Sigmoid colon (tissue), 4 donors: ENCODE results near the gene HSDL2.

Source experiments
- CTCF ChIP-seq, 4 experiments: fragments of 450-650 bp in 3 of 4; fragments of 200-600 bp in 1 of 4; IDR thresholded peaks; one replicate each; pipeline ENCODE4 v1.5.1; 2016 to 2019; ENCODE audit warnings: antibody characterized with exemption in 4 of 4, mild to moderate bottlenecking in 3 of 4, moderate library complexity in 2 of 4
- EP300 ChIP-seq, 4 donors: sonication (generic); formaldehyde crosslinking; IDR thresholded peaks; one replicate each; pipeline ENCODE4 v1.6.1; 2017; ENCODE audit warnings: antibody characterized with exemption in 4 of 4

- no peak for TF ChIP-seq CTCF (IDR thresholded peaks at IDR 0.05)
- no peak for TF ChIP-seq EP300 (IDR thresholded peaks at IDR 0.05)
These were observed 31.7 kb downstream of the HSDL2 start for GRCh38 chr9:112411626-112412027.
